GM12878 (cell line): ENCODE data around the gene MSH4. TPM values are rescaled to one million over a fixed set of nuclear protein-coding genes. Genes with fewer than 3 reads are reported as not detected.
A peak's percentile ranks its signal among the peaks of the same experiment; 100 is the strongest.

Experiments
- BACH1 ChIP-seq: fragments of 450-650 bp; IDR thresholded peaks from 2 replicates; pipeline ENCODE4 v1.6.1; 2017; ENCODE audit warnings: mild to moderate bottlenecking, borderline replicate concordance
- BHLHE40 ChIP-seq, 2 experiments: fragments of 450-650 bp in 1 of 2; IDR thresholded peaks; 2 replicates each; pipeline ENCODE4 v1.6.1; 2011 to 2017; ENCODE audit warnings: low read depth in 2 of 2, borderline replicate concordance in 1 of 2, improper control_type of control experiment in 1 of 2, low read length in 1 of 2, mild to moderate bottlenecking in 1 of 2
- CHD1 ChIP-seq: IDR thresholded peaks from 2 replicates; pipeline ENCODE4 v1.6.1; 2012; ENCODE audit warnings: low read depth, low read length, improper control_type of control experiment
- HCFC1 ChIP-seq: fragments of 150-350 bp; IDR thresholded peaks from 2 replicates; pipeline ENCODE4 v1.6.1; 2014; ENCODE audit warnings: low read length
- MXI1 ChIP-seq: fragments of 150-350 bp; IDR thresholded peaks from 2 replicates; pipeline ENCODE4 v1.6.1; 2011; ENCODE audit warnings: low read depth, mild to moderate bottlenecking, inconsistent platforms, low read length, improper control_type of control experiment
- NBN ChIP-seq: fragments of 450-650 bp; IDR thresholded peaks from 2 replicates; pipeline ENCODE4 v1.6.1; 2016
- NR2F1 ChIP-seq: fragments of 450-650 bp; conservative IDR thresholded peaks from 2 replicates; pipeline ENCODE4 v1.6.1; 2017; ENCODE audit warnings: mild to moderate bottlenecking
- RAD51 ChIP-seq: fragments of 450-650 bp; IDR thresholded peaks from 2 replicates; pipeline ENCODE4 v1.6.1; 2016; ENCODE audit warnings: moderate library complexity, mild to moderate bottlenecking, inconsistent platforms
- RUNX3 ChIP-seq: IDR thresholded peaks from 2 replicates; pipeline ENCODE4 v1.6.1; 2012; ENCODE audit warnings: low read length, inconsistent platforms
- SMARCA5 ChIP-seq: fragments of 450-650 bp; IDR thresholded peaks from 2 replicates; pipeline ENCODE4 v1.6.1; 2017; ENCODE audit warnings: mild to moderate bottlenecking
- STAT3 ChIP-seq: IDR thresholded peaks from 2 replicates; pipeline ENCODE4 v1.6.1; 2011; ENCODE audit warnings: low read depth, low read length, improper control_type of control experiment
- TBL1XR1 ChIP-seq: IDR thresholded peaks from 2 replicates; pipeline ENCODE4 v1.6.1; 2012; ENCODE audit warnings: low read depth, low read length, improper control_type of control experiment
- TCF12 ChIP-seq: IDR thresholded peaks from 2 replicates; pipeline ENCODE4 v1.6.1; 2011; ENCODE audit warnings: low read depth, mild to moderate bottlenecking, low read length
- TCF3 ChIP-seq: IDR thresholded peaks from 2 replicates; pipeline ENCODE4 v1.6.1; 2012; ENCODE audit warnings: low read depth, mild to moderate bottlenecking, low read length, borderline replicate concordance; ENCODE audit not compliant: insufficient read depth
- polyA plus RNA-seq, 11 experiments: library from polyadenylated mRNA; depleted of rRNA in 4 of 11; unstranded in 6 of 11; stranded (reverse) in 5 of 11; fragments of >200 nt; fragmentation: Nextera tagmentation in 4 of 11; fragmentation: Illumina TruSeq in 1 of 11; extraction: Ambion mirVana in 4 of 11; extraction: Trizol in 1 of 11; gene quantifications; 1 replicate in 1 of 11; 2 replicates in 10 of 11; pipeline versions ENCODE4 v1.2.1 to v1.2.3, GENCODE V29; 2011 to 2016; ENCODE audit warnings: inconsistent platforms in 2 of 11, missing spikeins in 2 of 11, low read depth in 1 of 11
- total RNA-seq, 4 experiments: library from RNA; depleted of rRNA in 3 of 4; stranded (reverse); fragments of >200 nt in 3 of 4; fragmentation: Illumina TruSeq in 1 of 4; extraction: Trizol in 1 of 4; gene quantifications; 2 replicates each; pipeline versions ENCODE4 v1.2.1 to v1.2.3, GENCODE V29; 2013 to 2021
- TF ChIP-seq, protein P1 (sequence below): fragments of 450-650 bp; IDR thresholded peaks from 2 replicates; pipeline ENCODE4 v1.6.1; 2017; ENCODE audit warnings: low read depth, mild to moderate bottlenecking, moderate library complexity
- TF ChIP-seq, protein P2 (sequence below): fragments of 450-650 bp; formaldehyde crosslinking; IDR thresholded peaks from 2 replicates; pipeline ENCODE4 v1.4.0; 2022; ENCODE audit warnings: mild to moderate bottlenecking, moderate library complexity
- TF ChIP-seq, protein P3 (sequence below): IDR thresholded peaks from 2 replicates; pipeline ENCODE4 v1.6.1; 2011; ENCODE audit warnings: low read depth, mild to moderate bottlenecking, low read length, moderate library complexity, borderline replicate concordance; ENCODE audit errors: extremely low read depth
- TF ChIP-seq, protein P4 (sequence below), 3 experiments: IDR thresholded peaks in 2 of 3; conservative IDR thresholded peaks in 1 of 3; 2 replicates each; pipeline ENCODE4 v1.5.1; 2011; ENCODE audit warnings: low read depth in 3 of 3, low read length in 3 of 3, mild to moderate bottlenecking in 3 of 3, control low read depth in 2 of 3, moderate library complexity in 2 of 3, inconsistent platforms in 1 of 3, mixed read lengths in 1 of 3; ENCODE audit not compliant: control insufficient read depth in 2 of 3, insufficient read depth in 1 of 3; ENCODE audit errors: extremely low read depth in 1 of 3
- TF ChIP-seq, protein P5 (sequence below): fragments of 450-650 bp; IDR thresholded peaks from 2 replicates; pipeline ENCODE4 v1.6.1; 2017; ENCODE audit warnings: borderline replicate concordance
- TF ChIP-seq, protein P6 (sequence below): IDR thresholded peaks from 2 replicates; pipeline ENCODE4 v1.6.1; 2012; ENCODE audit warnings: low read depth, low read length, improper control_type of control experiment

MSH4 gene
- total and polyA plus RNA-seq, 10 of the 15 experiments (the other 5 are each of a cell fraction or from before 2014, with no cell fraction given): 0.04 to 0.34 (median 0.09) TPM; not detected in 3

GRCh38 chr1:75785983-75786853 is 10.5 kb upstream of the MSH4 start, which contains the start of gene RABGGTB (continued):
- TF ChIP-seq, protein P1, sequence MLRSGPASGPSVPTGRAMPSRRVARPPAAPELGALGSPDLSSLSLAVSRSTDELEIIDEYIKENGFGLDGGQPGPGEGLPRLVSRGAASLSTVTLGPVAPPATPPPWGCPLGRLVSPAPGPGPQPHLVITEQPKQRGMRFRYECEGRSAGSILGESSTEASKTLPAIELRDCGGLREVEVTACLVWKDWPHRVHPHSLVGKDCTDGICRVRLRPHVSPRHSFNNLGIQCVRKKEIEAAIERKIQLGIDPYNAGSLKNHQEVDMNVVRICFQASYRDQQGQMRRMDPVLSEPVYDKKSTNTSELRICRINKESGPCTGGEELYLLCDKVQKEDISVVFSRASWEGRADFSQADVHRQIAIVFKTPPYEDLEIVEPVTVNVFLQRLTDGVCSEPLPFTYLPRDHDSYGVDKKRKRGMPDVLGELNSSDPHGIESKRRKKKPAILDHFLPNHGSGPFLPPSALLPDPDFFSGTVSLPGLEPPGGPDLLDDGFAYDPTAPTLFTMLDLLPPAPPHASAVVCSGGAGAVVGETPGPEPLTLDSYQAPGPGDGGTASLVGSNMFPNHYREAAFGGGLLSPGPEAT: no peak
- TF ChIP-seq RAD51 (0 out of 2 replicates have a peak, but pooled peaks have one; percentile 11), NBN (peak; percentile 43; the same call in 1 of the 2 replicates), SMARCA5 (0 out of 2 replicates have a peak, but pooled peaks have one; percentile 39), NR2F1 (0 out of 2 replicates have a peak, but pooled peaks have one; percentile 46), MXI1 (peak; percentile 90), TCF3 (peak; percentile 84; the same call in 1 of the 2 replicates), BACH1 (peak; percentile 80; the same call in 1 of the 2 replicates), STAT3 (no peak), RUNX3 (peak; percentile 54), TCF12 (peak; percentile 44), HCFC1 (peak; percentile 59), CHD1 (peak; percentile 49; the same call in 1 of the 2 replicates), TBL1XR1 (peak; percentile 37; the same call in 1 of the 2 replicates), BHLHE40 (IDR thresholded peaks at IDR 0.05; ENCODE audit: borderline replicate concordance in 1 of 2, low read depth in 2 of 2, low read length in 1 of 2) (peak; percentile 22 to 30; a peak in 1 of 4 replicates)
- TF ChIP-seq, protein P2, sequence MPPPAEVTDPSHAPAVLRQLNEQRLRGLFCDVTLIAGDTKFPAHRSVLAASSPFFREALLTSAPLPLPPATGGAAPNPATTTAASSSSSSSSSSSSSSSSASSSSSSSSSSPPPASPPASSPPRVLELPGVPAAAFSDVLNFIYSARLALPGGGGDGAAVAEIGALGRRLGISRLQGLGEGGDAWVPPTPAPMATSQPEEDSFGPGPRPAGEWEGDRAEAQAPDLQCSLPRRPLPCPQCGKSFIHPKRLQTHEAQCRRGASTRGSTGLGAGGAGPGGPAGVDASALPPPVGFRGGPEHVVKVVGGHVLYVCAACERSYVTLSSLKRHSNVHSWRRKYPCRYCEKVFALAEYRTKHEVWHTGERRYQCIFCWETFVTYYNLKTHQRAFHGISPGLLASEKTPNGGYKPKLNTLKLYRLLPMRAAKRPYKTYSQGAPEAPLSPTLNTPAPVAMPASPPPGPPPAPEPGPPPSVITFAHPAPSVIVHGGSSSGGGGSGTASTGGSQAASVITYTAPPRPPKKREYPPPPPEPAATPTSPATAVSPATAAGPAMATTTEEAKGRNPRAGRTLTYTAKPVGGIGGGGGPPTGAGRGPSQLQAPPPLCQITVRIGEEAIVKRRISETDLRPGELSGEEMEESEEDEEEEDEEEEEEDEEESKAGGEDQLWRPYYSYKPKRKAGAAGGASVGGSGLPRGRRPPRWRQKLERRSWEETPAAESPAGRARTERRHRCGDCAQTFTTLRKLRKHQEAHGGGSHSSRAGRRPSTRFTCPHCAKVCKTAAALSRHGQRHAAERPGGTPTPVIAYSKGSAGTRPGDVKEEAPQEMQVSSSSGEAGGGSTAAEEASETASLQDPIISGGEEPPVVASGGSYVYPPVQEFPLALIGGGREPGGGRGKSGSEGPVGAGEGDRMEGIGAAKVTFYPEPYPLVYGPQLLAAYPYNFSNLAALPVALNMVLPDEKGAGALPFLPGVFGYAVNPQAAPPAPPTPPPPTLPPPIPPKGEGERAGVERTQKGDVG (CRISPR knock-in tag): no peak
- TF ChIP-seq, protein P3, sequence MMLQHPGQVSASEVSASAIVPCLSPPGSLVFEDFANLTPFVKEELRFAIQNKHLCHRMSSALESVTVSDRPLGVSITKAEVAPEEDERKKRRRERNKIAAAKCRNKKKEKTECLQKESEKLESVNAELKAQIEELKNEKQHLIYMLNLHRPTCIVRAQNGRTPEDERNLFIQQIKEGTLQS: no peak
- TF ChIP-seq, protein P4, sequence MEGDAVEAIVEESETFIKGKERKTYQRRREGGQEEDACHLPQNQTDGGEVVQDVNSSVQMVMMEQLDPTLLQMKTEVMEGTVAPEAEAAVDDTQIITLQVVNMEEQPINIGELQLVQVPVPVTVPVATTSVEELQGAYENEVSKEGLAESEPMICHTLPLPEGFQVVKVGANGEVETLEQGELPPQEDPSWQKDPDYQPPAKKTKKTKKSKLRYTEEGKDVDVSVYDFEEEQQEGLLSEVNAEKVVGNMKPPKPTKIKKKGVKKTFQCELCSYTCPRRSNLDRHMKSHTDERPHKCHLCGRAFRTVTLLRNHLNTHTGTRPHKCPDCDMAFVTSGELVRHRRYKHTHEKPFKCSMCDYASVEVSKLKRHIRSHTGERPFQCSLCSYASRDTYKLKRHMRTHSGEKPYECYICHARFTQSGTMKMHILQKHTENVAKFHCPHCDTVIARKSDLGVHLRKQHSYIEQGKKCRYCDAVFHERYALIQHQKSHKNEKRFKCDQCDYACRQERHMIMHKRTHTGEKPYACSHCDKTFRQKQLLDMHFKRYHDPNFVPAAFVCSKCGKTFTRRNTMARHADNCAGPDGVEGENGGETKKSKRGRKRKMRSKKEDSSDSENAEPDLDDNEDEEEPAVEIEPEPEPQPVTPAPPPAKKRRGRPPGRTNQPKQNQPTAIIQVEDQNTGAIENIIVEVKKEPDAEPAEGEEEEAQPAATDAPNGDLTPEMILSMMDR (IDR thresholded peaks at IDR 0.05 in 2 of 3, conservative IDR thresholded peaks at IDR 0.05 in 1 of 3; ENCODE audit: control insufficient read depth in 2 of 3, extremely low read depth in 1 of 3, insufficient read depth in 1 of 3, low read depth in 3 of 3, low read length in 3 of 3): no peak
- TF ChIP-seq, protein P5, sequence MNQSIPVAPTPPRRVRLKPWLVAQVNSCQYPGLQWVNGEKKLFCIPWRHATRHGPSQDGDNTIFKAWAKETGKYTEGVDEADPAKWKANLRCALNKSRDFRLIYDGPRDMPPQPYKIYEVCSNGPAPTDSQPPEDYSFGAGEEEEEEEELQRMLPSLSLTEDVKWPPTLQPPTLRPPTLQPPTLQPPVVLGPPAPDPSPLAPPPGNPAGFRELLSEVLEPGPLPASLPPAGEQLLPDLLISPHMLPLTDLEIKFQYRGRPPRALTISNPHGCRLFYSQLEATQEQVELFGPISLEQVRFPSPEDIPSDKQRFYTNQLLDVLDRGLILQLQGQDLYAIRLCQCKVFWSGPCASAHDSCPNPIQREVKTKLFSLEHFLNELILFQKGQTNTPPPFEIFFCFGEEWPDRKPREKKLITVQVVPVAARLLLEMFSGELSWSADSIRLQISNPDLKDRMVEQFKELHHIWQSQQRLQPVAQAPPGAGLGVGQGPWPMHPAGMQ: peak; percentile 96
- TF ChIP-seq, protein P6, sequence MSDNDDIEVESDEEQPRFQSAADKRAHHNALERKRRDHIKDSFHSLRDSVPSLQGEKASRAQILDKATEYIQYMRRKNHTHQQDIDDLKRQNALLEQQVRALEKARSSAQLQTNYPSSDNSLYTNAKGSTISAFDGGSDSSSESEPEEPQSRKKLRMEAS: peak; percentile 96
